MM.1S (cell line): ENCODE results near the gene PGGHG.

Source experiments
- DNase-seq: peaks from one replicate; pipeline ENCODE4 v3.0.0-alpha.2; 2015
- H2AFZ ChIP-seq: fragments of 300-600 bp; sonication (generic); 2 replicates; pipeline ENCODE4 v1.6.0; 2016; ENCODE audit warnings: antibody characterized with exemption, low read length
- H3F3A ChIP-seq: fragments of 300-600 bp; sonication (generic); 2 replicates; pipeline ENCODE4 v1.6.1; 2016; ENCODE audit warnings: mild to moderate bottlenecking, antibody characterized with exemption, low read length, moderate library complexity, mixed read lengths; ENCODE audit not compliant: insufficient read depth
- H3K27ac ChIP-seq: fragments of 300-600 bp; sonication (generic); 2 replicates; pipeline ENCODE4 v1.5.1; 2016; ENCODE audit warnings: mild to moderate bottlenecking, low read length
- H3K27me3 ChIP-seq: fragments of 300-600 bp; sonication (generic); replicated peaks from 2 replicates; pipeline ENCODE4 v1.6.0; 2016; ENCODE audit warnings: low read length; ENCODE audit not compliant: insufficient read depth
- H3K36me3 ChIP-seq: fragments of 300-600 bp; sonication (generic); replicated peaks from 2 replicates; pipeline ENCODE4 v1.6.1; 2016; ENCODE audit warnings: mild to moderate bottlenecking, low read length, mixed read lengths; ENCODE audit not compliant: insufficient read depth
- H3K4me1 ChIP-seq: fragments of 300-600 bp; sonication (generic); 2 replicates; pipeline ENCODE4 v1.6.1; 2016; ENCODE audit warnings: low read length, mixed read lengths
- H3K4me2 ChIP-seq: fragments of 300-600 bp; sonication (generic); 2 replicates; pipeline ENCODE4 v1.6.0; 2016; ENCODE audit warnings: low read depth, low read length
- H3K4me3 ChIP-seq: fragments of 300-600 bp; sonication (generic); 2 replicates; pipeline ENCODE4 v1.5.1; 2016; ENCODE audit warnings: low read length, mixed read lengths
- H3K79me2 ChIP-seq: fragments of 300-600 bp; sonication (generic); 2 replicates; pipeline ENCODE4 v1.6.1; 2016; ENCODE audit warnings: mixed run types, low read length, mixed read lengths
- H3K9ac ChIP-seq: fragments of 300-600 bp; sonication (generic); 2 replicates; pipeline ENCODE4 v1.6.1; 2016; ENCODE audit warnings: low read length, mixed read lengths
- H3K9me2 ChIP-seq: fragments of 300-600 bp; sonication (generic); replicated peaks from 2 replicates; pipeline ENCODE4 v1.6.1; 2016; ENCODE audit warnings: mild to moderate bottlenecking, low read length, mixed read lengths; ENCODE audit not compliant: insufficient read depth
- H3K9me3 ChIP-seq: fragments of 300-600 bp; sonication (generic); replicated peaks from 2 replicates; pipeline ENCODE4 v1.6.1; 2016; ENCODE audit warnings: mild to moderate bottlenecking, low read length, mixed read lengths; ENCODE audit not compliant: insufficient read depth
- H4K20me1 ChIP-seq: fragments of 300-600 bp; sonication (generic); 2 replicates; pipeline ENCODE4 v1.6.1; 2016; ENCODE audit warnings: mild to moderate bottlenecking, low read length, moderate library complexity, mixed read lengths; ENCODE audit not compliant: insufficient read depth
- EZH2 ChIP-seq: fragments of 300-600 bp; sonication (generic); optimal IDR thresholded peaks from 2 replicates; pipeline ENCODE3; 2017; ENCODE audit warnings: low read depth, mild to moderate bottlenecking, antibody characterized with exemption, low read length, mixed read lengths
- EZH2phosphoT487 ChIP-seq: fragments of 300-600 bp; sonication (generic); IDR thresholded peaks from 2 replicates; pipeline ENCODE4 v1.6.1; 2018; ENCODE audit warnings: antibody characterized with exemption, low read length
- TF ChIP-seq, protein P1 (sequence below): fragments of 300-600 bp; sonication (generic); IDR thresholded peaks from 2 replicates; pipeline ENCODE4 v1.5.1; 2016; ENCODE audit warnings: antibody characterized with exemption, low read length, mixed read lengths

Gene PGGHG

GRCh38 chr11:291281-292210, 2.6 kb downstream of the PGGHG start:
- Histone ChIP-seq H3K9ac (no peak overlapping the region), H3K27ac (no peak overlapping the region), H3K36me3 (no peaks in the 10 kb centered on the region), H4K20me1 (no peaks in the 10 kb centered on the region), H3K9me2 (no peaks in the 10 kb centered on the region), H3K9me3 (no peaks in the 10 kb centered on the region), H3K27me3 (peaks cover 21% of the 10 kb centered on the region), H3K4me3 (no peak overlapping the region), H3K4me2 (no peak overlapping the region), H3K79me2 (no peaks in the 10 kb centered on the region), H3K4me1 (no peaks in the 10 kb centered on the region), H3F3A (no peaks in the 10 kb centered on the region), H2AFZ (no peak overlapping the region)
- TF ChIP-seq, protein P1, sequence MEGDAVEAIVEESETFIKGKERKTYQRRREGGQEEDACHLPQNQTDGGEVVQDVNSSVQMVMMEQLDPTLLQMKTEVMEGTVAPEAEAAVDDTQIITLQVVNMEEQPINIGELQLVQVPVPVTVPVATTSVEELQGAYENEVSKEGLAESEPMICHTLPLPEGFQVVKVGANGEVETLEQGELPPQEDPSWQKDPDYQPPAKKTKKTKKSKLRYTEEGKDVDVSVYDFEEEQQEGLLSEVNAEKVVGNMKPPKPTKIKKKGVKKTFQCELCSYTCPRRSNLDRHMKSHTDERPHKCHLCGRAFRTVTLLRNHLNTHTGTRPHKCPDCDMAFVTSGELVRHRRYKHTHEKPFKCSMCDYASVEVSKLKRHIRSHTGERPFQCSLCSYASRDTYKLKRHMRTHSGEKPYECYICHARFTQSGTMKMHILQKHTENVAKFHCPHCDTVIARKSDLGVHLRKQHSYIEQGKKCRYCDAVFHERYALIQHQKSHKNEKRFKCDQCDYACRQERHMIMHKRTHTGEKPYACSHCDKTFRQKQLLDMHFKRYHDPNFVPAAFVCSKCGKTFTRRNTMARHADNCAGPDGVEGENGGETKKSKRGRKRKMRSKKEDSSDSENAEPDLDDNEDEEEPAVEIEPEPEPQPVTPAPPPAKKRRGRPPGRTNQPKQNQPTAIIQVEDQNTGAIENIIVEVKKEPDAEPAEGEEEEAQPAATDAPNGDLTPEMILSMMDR, result no peak
- TF ChIP-seq EZH2phosphoT487 (no peak), EZH2 (no peak)
- no peak for DNase-seq

GRCh38 chr11:292211-293121, 3.5 kb downstream of the PGGHG start:
- H3K27ac ChIP-seq, result no peak overlapping the region
- H3K36me3 ChIP-seq, result no peaks in the 10 kb centered on the region
- H2AFZ ChIP-seq, result no peak overlapping the region
- H3K4me1 ChIP-seq, result no peaks in the 10 kb centered on the region
- H3K79me2 ChIP-seq, result no peaks in the 10 kb centered on the region
- no peak for DNase-seq
- TF ChIP-seq EZH2 (no peak), EZH2phosphoT487 (no peak)
- TF ChIP-seq, protein P1, result no peak
- H3K4me3 ChIP-seq, result no peak overlapping the region
- peaks cover 16% of the 10 kb centered on the region for H3K27me3 ChIP-seq
- H3F3A ChIP-seq, result no peaks in the 10 kb centered on the region
- no peak overlapping the region for H3K4me2 ChIP-seq
- no peaks in the 10 kb centered on the region for H3K9me2 ChIP-seq
- H3K9me3 ChIP-seq, result no peaks in the 10 kb centered on the region
- H4K20me1 ChIP-seq, result no peaks in the 10 kb centered on the region
- H3K9ac ChIP-seq, result no peak overlapping the region

- Histone ChIP-seq H3K4me2 (no peak overlapping the region), H4K20me1 (no peaks in the 10 kb centered on the region), H3K9ac (no peak overlapping the region), H3K27ac (no peak overlapping the region), H3K4me1 (no peaks in the 10 kb centered on the region), H2AFZ (no peak overlapping the region), H3K9me3 (no peaks in the 10 kb centered on the region), H3F3A (no peaks in the 10 kb centered on the region), H3K36me3 (no peaks in the 10 kb centered on the region), H3K27me3 (peaks cover 10% of the 10 kb centered on the region), H3K79me2 (no peaks in the 10 kb centered on the region), H3K9me2 (no peaks in the 10 kb centered on the region), H3K4me3 (no peak overlapping the region)
- TF ChIP-seq EZH2 (no peak), EZH2phosphoT487 (no peak)
- TF ChIP-seq, protein P1, result no peak
- no peak for DNase-seq
Measured at GRCh38 chr11:293271-293851, 4.4 kb downstream of the PGGHG start.
